KBM-7 (cell line): Measurements from ENCODE around the gene ANKRD35.
"Not testable (repeated sequence)": the region's sequence is repeated elsewhere in the genome, so short reads cannot be mapped to it uniquely, and the experiment has no call there.

Experiments used
- DNase-seq: peaks from one replicate; pipeline ENCODE4 v3.0.0-alpha.2; 2015
- in situ Hi-C: fragments of 300-500 bp; cut with MboI; formaldehyde crosslinking; loops from 2 replicates; pipeline ENCODE4 v1.14.3; 2020; ENCODE audit warnings: low sequenced_read_pairs, low pct_unique_long_range_greater_than_20kb, mixed read lengths

Gene ANKRD35, protein sequence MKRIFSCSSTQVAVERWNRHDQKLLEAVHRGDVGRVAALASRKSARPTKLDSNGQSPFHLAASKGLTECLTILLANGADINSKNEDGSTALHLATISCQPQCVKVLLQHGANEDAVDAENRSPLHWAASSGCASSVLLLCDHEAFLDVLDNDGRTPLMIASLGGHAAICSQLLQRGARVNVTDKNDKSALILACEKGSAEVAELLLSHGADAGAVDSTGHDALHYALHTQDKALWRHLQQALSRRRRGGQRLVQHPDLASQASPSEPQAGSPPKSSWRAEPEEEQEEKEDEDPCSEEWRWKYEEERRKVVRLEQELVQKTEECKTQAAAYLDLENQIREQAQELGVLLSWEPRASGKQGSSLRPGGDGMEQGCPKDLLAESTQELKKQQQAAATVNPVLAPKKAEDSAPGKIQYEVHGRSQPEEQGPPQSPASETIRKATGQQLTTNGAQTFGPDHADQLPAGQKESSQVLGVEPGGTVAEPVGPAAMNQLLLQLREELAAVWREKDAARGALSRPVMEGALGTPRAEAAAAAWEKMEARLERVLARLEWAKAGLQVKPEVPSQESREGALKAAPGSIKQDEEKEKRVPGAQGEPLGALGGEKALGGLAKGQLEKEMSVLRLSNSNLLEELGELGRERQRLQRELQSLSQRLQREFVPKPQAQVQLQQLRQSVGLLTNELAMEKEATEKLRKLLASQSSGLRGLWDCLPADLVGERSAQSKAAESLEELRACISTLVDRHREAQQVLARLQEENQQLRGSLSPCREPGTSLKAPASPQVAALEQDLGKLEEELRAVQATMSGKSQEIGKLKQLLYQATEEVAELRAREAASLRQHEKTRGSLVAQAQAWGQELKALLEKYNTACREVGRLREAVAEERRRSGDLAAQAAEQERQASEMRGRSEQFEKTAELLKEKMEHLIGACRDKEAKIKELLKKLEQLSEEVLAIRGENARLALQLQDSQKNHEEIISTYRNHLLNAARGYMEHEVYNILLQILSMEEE

GRCh38 chr1:145885738-145886287 lies at the start of gene ANKRD35:
Gene ANKRD35 (minus strand): TSS chr1:145885866. CDS start chr1:145885758, 108 bp downstream.
- in situ Hi-C loops, result no loop called here
- peak; percentile 79 for DNase-seq

GRCh38 chr1:145932522-145933009 lies 46.9 kb upstream of the ANKRD35 start:
- DNase-seq, result peak; percentile 83
- in situ Hi-C loops, result not testable (repeated sequence)

GRCh38 chr1:145927916-145928643 lies 42.4 kb upstream of the ANKRD35 start:
- in situ Hi-C loops, result no loop called here
- no peak for DNase-seq

GRCh38 chr1:145927063-145927886 lies 41.6 kb upstream of the ANKRD35 start, which contains the start of gene RBM8A:
Gene RBM8A (minus strand): TSS chr1:145927484. CDS start chr1:145927426, 58 bp downstream.
- peak; percentile 99 for DNase-seq
- in situ Hi-C loops, result no loop called here

- in situ Hi-C loops, result no loop called here
- DNase-seq, result no peak
These were observed 41.0 kb upstream of the ANKRD35 start for GRCh38 chr1:145926686-145927062.

GRCh38 chr1:145922266-145922665 lies 36.6 kb upstream of the ANKRD35 start:
- in situ Hi-C loops, result no loop called here
- DNase-seq, result no peak

GRCh38 chr1:145920297-145920696 lies 34.6 kb upstream of the ANKRD35 start:
- DNase-seq, in situ Hi-C loops: not testable (repeated sequence)

- peak; percentile 39 for DNase-seq
- in situ Hi-C loops, result no loop called here
These were observed 33.6 kb upstream of the ANKRD35 start for GRCh38 chr1:145918992-145919939.

DNA sequence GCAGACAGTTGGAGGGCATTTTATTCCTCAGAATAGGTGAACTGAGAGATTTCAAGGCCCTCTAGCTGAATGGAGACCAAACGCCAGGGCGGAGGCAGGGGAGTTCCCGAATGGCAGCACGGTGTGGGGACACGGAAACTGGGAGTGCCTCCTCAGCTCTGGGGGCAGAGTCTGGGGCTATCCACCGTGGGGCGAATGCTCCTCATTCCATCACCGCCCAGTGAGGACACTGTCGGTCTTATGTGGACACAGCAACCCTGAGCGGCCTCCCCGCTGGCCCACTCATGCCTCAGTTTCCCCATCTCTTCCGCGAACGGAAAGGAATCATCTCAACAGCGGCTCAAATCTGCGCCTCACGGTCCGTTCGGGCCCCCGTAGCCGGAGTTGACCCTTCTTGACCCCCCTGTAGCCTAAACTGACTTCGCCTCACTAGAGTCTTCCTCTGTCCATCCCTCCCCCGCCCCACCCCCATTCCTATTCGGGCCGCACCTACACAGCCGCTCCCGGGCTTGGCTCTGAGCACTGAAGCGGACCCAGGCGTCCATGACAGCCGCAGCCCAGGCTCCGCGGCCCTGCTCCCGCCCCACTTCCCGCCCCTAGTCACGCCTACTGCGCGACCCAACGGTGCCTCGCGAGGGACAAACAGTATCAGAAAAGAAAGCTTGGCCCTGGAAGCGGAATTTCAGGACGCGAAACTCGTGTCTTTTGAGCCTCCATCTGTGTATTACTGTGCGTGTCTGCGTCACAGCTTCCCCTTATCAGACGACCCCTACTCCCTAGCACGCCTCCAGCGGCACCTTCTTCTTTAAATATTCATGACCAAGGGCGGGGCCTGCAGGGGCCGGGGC lies 32.7 kb upstream of the ANKRD35 start, which contains the start of gene PEX11B:
TSS of gene PEX11B (minus strand) at position 574 of the 848 bp plus-strand sequence. CDS start at position 545, 29 bp downstream.
- in situ Hi-C loops, result no loop called here
- peak; percentile 96 for DNase-seq

DNA sequence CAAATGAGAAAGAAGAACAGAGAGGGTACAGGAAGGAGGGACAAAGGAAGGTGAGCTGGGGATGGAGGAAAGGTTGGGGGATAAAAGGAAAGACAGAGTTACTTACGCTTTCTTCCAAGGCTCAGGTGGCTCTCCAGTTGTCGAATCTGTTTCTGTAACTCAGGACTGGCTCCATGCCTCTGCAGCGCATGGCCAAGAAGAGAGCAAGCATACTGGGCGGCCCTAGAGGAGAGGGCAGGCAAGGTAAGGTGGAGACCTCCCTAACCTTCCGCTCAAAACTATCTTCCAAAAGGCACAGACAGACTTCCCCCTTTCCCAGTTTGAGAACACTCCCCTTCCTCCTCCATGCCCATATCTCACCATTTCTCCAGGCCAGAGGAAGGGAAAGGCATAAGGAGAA lies 31.9 kb upstream of the ANKRD35 start:
- in situ Hi-C loops, result no loop called here
- DNase-seq, result no peak

- no peak for DNase-seq
- in situ Hi-C loops, result no loop called here
These were observed 31.1 kb upstream of the ANKRD35 start for GRCh38 chr1:145916745-145917144.

GRCh38 chr1:145912128-145912641 lies 26.5 kb upstream of the ANKRD35 start:
- DNase-seq, result no peak

DNA sequence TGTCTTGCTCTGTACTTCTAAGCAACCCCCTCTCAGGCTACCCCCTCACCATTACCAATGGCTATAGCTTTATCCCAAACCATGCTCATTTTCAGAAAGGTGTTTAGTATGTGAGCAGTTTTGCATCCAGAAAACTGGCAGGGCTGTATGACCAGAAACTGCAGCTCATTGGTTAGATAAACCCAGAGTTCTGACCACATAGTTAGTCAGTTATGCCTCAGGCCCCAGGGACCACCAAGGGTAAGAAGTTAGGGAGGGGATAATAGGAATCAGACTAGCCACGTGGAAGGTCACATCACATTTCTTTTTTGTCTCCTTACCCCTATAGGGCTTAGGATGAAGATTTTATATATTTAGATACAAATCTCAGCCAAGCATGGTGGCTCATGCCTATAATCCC lies 23.0 kb upstream of the ANKRD35 start:
- in situ Hi-C loops, result no loop called here
- no peak for DNase-seq

More at GRCh38 chr1:145912128-145912641, 26.5 kb upstream of the ANKRD35 start:
- in situ Hi-C loops, result no loop called here

DNA sequence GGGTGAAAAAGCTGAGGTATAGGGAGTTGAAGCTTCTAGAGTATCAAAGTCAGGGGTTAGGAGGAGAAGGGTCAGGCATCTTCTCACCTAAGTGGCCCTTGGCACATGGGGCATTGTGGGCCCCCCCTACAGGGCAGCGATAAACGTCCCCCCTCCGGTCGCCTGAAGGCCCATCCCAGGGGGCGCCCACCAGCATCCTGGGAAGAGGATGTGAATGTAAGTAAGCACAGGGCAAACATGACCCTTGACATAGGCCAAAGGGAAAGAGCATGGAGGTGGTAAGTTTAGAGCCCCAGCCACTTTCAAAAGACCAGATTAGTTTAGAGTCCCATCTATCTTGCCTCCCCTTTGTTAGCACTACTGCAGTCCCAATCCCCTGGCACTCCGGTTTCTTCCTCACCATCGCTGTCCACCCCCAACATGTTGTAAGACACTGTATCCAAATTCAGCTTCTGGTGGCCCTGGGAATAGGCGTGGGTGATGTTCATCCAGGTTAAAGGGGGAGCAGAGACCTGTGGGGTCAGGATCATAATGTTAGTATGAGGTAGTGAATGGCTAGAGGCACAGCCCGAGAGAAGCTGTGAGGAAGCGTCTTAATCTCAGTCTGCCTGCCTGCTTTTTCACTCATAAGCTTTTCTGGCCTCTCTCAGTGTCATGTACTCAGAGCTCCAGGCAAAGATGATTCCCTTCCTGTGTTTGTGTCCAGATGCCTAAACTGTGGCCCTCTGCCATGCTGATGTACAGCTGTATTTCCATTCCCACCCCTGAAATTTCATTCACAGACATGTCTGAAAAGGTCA lies 21.5 kb upstream of the ANKRD35 start:
- in situ Hi-C loops, result no loop called here
- no peak for DNase-seq
